NCI-H2081 treated with DMSO at 0.1 percent for 48 hours (cell line): ENCODE measurements around the gene SH2D2A.

Experiments used
- DNase-seq: peaks from one replicate; lab custom pipeline; 2025; lab: John Stamatoyannopoulos, UW

Gene SH2D2A

DNA sequence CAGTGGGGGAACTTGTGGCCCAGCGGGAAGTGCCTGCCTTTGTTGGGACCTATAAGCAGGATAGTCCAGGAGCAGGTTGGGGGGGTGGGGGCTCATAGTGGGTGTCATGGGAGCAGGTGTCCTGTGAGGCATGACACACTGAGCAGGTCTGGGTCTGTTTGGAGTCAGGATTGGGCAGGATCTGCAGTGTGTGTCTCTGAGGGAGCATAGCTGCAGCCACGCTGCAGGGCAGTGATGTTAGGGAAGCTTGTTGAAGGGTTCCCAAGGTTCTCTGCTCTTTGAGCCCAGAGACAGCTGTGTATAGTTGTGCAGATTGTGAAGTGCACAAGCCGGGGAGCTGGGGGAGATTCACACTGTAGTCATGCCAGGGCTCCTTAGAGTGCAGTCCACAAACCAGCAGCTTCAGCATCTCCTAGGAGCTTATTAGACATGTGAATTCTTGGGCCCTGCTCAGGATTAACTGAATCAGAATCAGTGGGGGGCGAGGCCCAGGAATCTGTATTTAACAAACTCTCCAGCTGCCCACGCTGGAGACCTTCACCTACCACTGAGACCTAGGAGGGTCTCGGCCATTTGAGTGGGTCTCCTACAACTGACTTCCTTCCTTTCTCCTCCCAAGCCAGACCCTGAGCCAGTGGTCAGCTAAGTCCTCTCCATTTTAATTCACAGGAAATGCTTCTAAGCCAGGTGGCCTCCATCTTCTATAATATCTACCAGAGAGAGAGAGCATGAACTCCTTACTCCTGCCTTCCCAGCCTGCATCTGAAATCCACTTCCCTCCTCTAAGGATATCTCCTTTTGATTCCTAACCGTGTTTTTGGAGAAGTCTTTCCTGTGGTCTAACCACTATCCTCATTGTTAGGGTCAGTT, 31.2 kb upstream of the SH2D2A start:
- no peak for DNase-seq

DNA sequence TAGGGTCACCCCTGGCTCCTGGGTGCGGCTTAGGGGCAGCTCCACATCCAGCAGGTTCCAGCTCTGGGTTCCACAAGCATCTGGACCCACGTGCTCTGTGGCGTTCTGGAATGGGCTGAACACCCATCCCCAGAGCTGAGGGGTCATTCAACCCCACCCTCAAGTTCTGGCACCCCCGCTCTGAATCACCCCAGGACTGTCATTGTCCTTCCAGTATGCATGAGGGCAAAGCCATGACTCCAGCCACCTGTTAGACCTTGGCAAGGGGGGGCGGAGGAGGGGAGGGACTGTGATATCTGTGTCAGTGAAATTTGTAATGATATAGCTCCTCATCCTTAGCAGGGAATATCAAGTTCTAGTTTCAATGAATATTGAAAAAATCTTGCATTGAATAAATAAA, 30.0 kb upstream of the SH2D2A start:
- DNase-seq: no peak

GRCh38 chr1:156845953-156846545, 29.4 kb upstream of the SH2D2A start:
- DNase-seq: no peak

- DNase-seq: no peak
Measured at GRCh38 chr1:156845055-156845952, 28.7 kb upstream of the SH2D2A start.

- DNase-seq: no peak
Measured at GRCh38 chr1:156844638-156845037, 28.0 kb upstream of the SH2D2A start.

DNA sequence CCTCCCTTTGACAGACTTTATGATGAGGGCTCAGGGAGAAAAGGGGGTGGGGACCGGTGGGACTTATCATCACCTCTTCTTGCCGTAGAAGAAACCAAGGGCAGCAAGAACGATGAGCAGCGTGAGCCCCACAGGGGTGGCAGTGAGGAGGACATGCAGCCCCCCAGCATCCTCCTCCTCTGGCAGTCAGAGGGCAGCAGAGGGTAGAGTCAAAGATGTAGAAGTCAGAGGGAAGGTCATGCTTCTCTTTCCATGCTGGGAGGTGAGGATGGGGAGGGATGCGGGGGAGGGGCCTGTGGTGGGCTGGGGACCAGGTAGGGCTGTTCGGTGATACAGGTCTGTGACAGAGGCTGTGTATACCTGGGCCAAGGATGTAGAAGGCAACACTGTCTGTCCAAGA, 27.5 kb upstream of the SH2D2A start:
- DNase-seq: no peak

DNA sequence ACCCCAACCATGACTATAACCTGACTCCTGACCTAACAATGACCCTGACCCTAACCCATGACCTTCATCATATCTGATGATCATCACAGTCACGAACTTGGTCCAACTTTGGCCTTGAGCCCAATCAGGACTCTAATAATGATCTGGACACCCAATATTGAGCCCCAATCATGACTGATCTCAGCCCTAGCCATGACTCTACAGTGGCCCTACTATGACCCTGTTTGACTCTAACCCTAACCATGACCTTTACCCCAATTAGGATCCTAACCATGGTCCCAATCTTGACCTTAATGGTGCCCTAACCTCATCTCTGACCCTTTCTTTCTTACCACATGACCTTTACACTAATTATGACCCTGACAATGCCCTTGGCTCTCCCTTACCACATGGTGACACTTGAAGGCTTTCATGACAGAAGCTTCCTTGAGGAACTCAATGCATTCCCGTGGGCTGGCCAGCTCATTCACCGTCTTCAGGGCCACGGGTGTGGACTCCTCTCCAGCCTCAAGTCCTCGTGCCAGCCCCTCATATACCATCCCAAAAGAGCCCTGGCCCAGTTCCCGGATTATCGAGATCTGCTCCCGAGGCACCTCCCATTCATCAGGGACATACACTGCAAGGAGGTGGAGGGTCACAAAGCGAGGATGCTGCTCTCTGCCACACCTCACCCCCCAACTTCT, 26.1 kb upstream of the SH2D2A start:
- DNase-seq: no peak

GRCh38 chr1:156841295-156841855, 24.7 kb upstream of the SH2D2A start:
- DNase-seq: no peak

DNA sequence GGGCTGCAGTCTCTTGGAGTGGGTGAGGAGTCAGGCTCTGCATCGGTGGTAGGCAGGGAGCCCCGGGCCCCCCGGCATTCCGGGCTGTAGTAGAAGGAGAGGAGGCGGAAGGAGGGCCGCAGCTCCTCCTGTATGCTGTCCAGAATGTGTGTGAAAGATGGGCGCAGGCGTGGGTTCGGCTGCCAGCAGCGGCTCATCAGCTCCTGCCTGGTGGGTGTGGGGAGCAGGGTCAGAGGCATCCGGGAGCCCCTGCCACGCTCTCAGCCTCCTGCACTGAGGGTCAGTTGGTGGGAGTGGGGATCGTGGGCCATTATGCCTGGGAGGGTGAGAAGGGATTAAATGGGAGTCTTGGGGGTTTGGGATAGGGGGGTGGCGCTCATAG, 24.2 kb upstream of the SH2D2A start:
- DNase-seq: no peak

DNA sequence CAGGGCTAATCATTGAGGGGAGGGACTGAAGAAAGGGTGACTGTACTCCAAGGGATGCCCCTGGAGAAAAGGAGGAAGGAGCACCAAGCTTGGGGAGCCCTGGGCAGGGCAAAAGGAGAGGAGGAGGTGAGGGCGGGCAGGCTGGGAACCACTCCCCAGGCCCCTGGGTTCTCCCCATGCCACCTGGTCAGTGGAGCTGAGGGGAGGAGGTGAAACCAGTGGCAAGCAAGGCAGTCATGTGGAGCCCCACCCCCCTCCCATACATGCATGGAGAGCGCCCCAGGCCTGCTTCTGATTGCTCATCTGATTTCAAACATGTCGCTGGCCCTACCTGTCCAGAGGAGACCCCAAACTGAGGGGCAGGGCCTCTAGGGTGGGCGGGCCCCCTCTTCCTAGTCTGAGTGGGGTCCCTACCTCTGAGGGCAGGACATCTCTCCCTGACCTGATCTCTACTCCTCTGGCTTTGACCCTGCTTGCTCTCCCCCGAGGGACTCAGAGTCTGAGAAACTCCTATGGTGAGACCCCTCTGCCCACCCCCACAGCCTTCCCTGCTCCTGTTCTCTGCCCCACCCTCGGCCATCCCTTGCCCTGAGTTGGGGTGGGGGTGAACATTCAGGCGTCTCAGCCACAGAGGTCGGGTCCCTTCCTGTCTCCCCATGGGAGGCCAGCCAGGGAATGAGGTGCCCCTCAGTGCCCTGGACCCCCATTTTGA, 23.7 kb upstream of the SH2D2A start:
- no peak for DNase-seq

DNA sequence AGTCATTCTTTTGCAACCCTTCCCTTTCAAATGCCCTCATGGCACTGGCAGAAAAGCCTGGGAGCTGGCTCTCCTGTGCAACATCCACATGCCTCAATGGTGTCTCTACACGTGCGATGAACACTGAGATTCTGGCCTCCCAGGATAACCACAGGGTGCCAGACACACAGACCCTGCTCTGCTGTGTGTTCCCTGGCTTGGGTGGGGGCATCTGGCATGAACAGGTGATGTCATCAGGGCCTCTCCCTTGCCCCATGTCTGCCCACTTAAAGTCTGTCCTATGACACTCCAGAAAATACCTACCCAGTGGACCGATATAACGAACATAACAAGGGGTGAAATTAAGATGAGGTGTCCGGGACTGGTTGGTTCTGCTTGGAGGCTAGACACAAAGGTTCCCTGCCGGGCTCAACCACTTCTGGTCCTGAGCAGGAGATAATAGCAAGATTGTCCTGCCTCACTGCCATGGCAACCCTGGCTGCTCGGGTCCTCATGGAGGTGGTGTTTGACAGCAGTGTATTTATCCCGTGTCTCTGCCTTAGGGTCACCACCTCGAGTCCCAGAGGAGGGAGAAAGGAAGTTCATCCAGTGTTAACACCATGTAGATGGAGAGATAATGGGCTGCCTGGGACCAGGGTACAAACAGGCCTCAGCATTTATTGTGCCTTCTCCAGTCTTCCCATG, 22.9 kb upstream of the SH2D2A start:
- no peak for DNase-seq

- no peak for DNase-seq
Measured at GRCh38 chr1:156838972-156839371, 22.3 kb upstream of the SH2D2A start.

- DNase-seq: no peak
Measured at GRCh38 chr1:156836892-156837291, 20.2 kb upstream of the SH2D2A start.

- DNase-seq: no peak
Measured at GRCh38 chr1:156836041-156836654, 19.5 kb upstream of the SH2D2A start.

- no peak for DNase-seq
Measured at GRCh38 chr1:156834322-156834721, 17.7 kb upstream of the SH2D2A start.

GRCh38 chr1:156833603-156834002, 17.0 kb upstream of the SH2D2A start:
- DNase-seq: no peak

- no peak for DNase-seq
Measured at GRCh38 chr1:156832434-156832833, 15.8 kb upstream of the SH2D2A start.

GRCh38 chr1:156828400-156829124, 11.9 kb upstream of the SH2D2A start:
- DNase-seq: no peak

DNA sequence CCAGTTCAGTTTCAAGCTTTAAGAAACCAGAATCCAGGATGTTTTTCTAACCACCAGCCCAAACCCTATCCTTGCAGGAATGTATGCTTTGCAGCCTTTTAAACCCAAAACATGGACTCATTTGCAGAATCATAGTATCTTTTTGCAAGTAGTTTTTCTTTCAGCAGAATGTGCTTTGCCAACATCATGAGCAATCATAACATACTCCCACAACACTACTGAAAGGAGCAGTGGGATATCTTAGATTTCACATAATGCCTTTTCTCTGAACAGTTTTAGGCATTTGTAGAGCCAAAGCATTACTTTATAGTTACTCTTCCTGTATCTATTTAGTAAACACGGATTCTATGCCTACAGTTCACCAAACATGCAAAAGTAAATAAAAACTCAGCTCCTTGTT, 10.0 kb upstream of the SH2D2A start:
- DNase-seq: no peak
